Esophagus mucosa (tissue), 1 donor: ENCODE data around the gene TAMALIN. TPM values are rescaled to one million over a fixed set of nuclear protein-coding genes. Genes with fewer than 3 reads are reported as not detected.
"Not testable (repeated sequence)": the region's sequence is repeated elsewhere in the genome, so short reads cannot be mapped to it uniquely, and the experiment has no call there.

Experiments
- ATAC-seq: fragments of 200-7000 bp; cut with Tn5 transposase; one replicate; pipeline ENCODE4 v1.9.1; 2020
- total RNA-seq: library from RNA; stranded (reverse); gene quantifications from one replicate; pipeline ENCODE4 v1.2.4, GENCODE V29; 2023
- donor health status: DM: yes; HTN: yes; CAD: no.

Gene TAMALIN
- total RNA-seq, result 3.9 TPM

DNA sequence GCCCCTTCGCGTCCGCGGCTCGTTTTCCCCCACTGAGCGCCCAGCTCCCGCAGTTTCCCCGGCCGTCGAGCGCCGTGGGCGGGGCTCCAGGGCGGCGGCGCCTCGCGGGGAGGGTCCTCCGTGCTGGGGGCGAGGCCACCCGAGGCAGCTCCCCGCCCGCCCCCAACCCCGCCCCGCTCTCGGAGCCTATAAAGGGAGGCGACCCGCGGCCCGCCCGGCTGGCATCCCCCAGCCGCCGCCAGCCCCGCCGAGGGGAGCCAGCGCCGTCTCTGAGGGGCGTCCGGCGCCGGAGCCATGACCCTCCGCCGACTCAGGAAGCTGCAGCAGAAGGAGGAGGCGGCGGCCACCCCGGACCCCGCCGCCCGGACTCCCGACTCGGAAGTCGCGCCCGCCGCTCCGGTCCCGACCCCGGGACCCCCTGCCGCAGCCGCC is at the start of gene TAMALIN:
Gene TAMALIN (plus strand): TSS at position 221 of the 432 bp plus-strand sequence. CDS start 74 bp downstream, at position 295.
- peak; percentile 63 for ATAC-seq

DNA sequence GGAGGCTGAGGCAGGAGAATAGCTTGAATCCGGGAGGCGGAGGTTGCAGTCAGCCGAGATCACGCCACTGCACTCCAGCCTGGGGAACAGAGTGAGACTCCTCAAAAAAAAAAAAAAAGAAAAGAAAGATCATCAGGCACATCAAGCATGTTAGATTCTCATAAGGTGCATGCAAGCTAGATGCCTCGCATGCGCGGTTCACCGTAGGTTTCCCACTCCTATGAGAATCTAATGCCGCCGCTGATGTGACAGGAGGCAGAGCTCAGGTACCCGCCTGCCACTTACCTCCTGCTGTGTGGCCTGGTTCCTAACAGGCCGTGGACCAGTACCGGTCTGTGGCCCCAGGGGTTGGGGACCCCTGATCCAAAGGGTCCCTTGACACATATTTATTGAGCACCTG is 48.2 kb upstream of the TAMALIN start:
- no peak for ATAC-seq

DNA sequence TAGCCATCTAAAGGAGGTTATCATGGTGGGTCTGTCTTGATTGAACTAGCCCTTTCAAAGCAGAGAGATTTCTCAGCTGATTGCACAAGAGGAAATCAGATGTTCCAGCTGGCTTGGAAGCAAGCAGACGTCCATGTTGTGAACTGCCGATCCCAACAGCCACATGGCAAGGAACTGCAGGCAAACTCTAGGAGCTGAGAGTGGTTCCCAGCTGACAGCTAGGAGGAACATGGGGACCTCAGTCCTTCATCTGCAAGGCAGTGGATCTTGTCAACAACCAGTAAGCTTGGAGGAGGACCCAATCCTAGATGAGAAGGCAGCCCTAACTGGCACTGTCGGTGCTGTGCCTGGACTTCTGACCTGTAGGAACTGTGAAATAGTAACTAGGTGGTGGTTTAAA is 47.5 kb upstream of the TAMALIN start:
- no peak for ATAC-seq

DNA sequence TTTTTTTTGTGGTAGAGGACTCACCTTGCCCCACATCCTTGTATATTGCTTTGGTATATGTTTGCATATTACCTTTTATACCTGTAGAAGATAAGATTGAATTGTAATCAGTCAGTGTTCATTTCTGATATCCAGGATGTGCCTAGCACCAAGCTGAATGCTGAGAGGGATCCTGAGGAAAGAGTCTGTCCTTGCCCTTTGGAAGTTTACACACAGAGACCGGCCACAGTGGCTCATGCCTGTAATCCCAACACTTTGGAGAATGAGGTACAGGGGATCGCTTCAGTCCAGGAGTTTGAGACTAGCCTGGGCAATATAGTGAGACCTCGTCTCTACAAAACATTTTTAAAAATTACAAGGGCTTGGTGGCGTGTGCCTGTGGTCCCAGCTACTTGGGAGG is 46.8 kb upstream of the TAMALIN start:
- no peak for ATAC-seq

DNA sequence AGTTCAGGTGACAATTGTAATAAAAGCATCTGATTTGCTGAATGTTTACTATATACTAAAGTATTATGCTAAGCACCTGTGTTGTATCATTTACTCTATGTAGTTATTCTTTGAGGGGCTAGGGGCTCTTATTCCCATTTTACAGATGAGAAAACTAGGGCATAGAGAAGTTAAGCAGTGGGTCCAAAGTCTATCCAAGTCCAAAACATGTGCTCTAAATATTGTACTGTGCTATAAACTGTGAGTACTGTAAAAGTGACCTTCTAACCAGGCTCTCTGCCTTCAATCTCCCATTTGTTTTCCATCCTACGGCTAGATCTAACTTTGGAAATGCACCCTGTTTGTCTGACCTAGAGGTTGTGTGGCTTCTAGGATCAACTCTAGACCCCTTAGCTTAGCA is 46.3 kb upstream of the TAMALIN start:
- no peak for ATAC-seq

DNA sequence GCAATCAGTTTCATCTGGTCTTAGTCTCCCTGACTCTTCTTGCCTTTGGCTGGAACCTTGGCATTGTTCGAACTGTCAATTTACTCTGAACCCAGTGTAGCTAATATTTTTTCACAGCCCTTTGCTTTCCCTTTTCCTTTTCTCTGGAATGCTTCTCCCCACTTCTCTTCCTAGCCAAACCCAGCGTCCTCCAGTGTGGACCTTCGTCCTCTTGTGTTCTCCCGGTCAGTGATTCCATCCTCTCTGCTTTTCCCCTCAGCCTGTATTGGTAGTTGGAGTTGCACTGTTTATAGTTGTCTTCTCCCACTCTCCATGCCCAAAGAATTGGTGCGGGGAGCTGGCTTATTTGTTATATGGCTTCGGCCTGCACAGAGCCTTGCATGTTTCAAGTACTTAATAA is 45.9 kb upstream of the TAMALIN start:
- no peak for ATAC-seq

DNA sequence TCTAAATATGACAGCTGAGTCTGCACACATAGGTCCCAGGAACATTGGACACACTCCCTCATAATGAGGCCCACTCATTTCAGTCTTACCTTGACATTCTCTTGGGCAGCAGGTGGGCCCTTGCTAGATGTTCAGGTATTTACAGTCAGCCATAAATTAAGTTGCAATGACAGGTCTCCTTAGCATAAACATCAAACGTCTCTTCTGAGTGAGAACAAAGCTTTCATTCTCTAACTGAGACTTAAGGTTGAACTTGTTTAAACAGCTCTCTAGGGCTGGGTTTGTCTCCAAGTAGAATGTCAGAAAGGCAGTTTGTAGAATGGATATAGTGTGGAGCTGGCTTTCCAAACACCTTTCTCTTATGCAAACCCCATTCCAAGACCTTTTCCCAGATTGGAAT is 44.9 kb upstream of the TAMALIN start:
- peak; percentile 74 for ATAC-seq

DNA sequence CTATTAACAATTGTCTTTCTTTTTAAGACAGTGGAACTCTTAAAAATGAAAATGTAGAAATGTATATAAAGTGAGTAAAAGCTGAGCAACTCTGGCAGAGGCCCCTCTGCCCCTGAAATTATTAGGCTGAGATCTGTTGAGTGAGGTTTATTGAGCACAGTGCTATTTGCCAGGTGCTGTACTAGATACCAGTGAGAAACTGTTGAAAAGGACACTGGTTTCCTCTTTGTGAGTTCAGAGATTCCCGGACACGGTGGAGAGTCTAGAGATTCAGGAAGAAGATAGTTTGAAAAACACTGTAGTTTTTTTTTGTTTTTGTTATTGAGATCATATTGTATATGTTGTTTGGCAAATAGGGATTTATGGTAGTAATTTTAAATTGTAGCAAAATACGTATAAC is 44.0 kb upstream of the TAMALIN start:
- no peak for ATAC-seq

DNA sequence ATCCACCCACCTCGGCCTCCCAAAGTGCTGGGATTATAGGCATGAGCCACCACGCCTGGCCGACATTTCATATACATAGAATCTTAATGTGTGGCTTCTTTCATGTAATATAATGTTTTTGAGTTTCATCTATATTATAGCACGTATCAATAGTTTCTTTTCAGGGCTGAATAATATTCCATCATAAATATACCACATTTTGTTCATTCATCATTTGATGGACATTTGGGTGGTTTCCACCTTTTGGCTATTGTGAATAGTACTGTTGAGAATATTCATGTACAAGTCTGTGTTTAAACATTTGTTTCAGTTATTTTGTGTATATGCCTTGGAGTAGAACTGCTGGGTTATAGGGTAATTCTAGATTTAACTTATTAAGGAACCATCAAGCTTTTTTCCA is 43.3 kb upstream of the TAMALIN start:
- ATAC-seq, result no peak

DNA sequence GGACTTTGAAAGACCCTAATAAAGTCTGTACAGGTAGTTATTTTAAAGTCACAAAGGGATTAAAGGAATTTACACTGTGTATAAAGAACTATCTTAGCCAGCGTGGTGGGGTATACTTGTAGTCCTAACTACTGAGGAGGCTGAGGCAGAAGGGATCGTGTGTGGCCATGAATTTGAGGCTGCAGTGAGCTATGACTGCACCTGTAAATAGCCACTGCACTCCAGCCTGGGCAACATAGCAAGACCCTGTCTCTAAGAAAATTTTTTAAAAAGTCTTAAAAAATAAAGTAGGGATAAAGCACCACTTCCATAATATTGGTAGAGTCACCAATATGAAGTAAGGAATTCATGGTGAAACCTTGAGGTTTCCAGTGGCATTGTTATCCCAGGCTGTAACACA is 37.1 kb upstream of the TAMALIN start:
- no peak for ATAC-seq

DNA sequence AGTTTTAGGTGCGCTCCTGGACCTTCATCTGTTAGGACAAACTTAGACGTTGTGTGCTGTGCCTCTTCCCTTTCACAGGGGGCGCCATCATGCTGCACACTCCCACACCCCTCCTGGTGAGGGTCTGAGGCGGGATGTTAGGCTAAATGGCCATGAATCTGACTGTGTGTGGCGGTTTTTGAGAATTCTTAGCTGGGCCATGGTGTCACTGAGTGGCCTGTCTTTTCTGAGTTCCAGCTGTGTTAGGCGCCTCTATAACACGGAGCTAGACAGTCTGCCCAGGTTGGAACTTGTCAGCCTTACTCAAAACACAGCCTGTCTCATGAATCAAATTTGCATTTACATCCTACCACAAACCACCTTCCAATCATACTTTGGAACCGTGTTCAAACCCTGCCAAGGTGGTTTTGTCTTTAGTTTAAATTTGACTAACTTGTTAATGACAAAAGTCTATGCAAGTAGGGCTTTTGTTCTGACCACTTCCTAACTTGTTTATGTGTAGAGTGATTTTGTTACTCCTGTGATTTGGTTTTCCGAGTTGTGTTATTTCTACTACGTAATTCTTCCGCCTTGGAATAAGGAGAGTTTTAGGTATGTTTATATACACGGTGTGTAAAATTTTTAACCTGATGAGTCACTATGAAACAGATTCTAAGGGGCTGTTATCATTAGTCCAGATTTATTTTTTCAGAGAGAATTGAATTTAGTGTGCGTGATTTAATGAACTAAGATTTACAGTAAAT is 35.7 kb upstream of the TAMALIN start:
- peak; percentile 65 for ATAC-seq

DNA sequence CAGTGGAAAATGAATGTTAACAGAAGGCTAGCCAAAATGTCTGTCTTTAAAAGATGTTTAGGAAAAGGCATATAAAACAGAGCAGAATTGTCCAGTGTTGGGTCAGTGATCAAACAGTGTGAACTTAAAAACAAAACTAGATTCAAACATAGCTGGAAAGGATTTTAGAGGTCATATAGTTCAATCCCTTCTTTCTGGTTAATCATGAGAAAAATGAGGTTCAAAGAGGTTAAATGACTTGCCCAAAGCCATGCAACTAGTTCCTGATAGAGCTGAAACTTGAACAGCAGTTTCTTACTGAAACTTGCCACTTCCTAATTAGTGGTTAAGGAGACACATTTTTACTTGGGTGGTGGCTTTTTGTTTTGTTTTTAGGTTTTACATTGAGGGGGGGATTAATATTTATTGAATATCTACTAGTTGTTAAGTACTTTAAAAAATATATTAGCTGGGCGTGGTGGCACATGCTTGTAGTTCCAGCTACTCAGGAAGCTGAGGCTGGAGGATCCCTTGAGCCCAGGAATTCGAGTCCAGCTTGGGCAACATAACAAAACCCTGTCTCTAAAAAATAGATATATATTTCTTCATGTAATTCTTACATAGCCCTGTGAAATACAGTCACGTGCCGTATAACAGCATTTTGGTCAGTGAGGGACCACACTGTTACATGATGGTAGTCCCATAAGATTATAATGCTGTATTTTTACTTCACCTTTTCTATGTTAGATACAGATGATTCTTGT is 34.9 kb upstream of the TAMALIN start:
- no peak for ATAC-seq

DNA sequence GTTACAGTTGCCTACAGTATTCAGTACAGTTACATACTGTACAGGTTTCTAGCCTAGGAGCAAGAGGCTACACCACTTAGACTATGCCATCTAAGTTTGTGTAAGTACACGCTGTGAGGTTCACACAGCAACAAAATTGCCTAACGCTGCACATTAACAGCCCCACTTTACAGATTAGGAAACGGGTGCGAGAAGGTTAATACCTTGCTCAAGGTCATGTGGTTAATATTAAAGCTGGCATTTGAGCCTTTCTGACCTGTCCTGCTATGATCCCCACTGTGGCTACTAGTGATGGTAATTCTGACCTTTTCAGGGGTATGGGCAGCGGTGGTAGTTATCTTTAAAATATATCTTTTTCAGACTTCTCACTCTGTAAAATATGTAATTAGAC is 34.3 kb upstream of the TAMALIN start:
- ATAC-seq, result peak; percentile 2

DNA sequence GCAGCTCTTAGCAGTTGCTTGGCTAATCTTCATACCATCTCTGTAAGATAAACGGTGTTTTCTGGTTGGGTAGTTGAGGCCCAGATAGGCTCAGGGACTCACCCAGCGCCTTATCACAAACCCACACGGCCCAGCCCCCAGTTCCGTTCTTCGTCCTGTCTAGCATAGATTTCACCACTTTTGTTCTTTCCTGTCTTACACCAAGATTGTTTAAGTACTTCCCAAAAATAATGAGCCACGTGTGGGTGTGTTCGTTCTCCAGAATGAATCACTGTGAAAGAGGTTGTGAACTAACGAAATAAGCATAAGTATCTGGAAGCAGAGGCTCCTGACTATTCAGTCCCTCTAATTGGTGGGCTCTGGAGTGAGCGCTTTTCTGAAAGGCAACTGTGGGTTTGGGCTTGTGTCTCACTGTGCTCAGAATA is 33.9 kb upstream of the TAMALIN start:
- ATAC-seq, result peak; percentile 59

DNA sequence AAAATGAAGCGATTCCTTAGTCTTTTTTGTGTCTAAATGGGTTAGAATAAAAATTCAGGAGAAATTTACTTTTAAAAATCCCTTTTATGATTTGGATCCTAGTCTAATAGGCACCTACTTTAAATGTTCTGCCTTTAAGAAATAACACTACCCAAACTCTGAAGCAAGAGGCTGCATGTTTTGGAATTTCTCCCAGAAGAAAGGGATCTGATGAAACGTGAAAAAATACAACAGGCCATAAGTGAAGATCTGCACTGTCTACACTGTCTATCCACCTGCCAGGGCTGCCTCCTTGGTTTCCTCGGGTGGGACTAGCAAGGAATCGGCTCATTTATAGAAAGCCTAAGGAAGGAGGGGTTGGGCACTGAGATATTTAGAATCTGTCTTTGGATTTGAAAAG is 33.2 kb upstream of the TAMALIN start:
- no peak for ATAC-seq

DNA sequence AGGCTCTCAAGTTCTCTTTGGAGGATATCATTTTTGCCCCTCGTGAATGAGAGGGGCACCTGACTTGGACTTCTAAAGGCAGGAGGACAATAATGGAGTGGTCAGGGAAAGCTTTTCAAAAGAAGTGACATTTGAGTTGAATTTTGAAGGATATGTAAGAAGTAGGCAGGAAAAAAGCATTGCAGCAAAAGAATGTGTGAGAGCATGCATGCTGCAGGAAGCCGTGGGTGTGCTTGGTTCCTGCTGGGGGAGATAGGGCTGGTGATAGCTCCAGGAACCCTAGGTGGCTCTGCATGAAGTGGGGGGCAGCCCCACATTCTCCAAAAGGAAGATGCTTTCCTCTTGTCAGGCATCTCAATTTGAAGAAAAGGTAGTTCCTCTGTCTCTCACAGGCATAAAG is 32.1 kb upstream of the TAMALIN start:
- ATAC-seq, result no peak

DNA sequence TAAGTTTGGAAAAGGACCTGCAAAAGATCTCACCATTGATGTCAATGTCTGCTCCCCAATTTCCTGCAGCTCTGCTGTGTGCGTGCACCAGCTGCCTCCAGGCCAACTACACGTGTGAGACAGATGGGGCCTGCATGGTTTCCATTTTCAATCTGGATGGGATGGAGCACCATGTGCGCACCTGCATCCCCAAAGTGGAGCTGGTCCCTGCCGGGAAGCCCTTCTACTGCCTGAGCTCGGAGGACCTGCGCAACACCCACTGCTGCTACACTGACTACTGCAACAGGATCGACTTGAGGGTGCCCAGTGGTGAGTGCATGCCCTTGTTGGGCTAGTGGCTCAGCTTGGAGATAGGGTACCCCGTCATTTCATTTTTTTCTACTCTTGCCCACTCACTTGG is 31.6 kb upstream of the TAMALIN start:
- ATAC-seq, result no peak

DNA sequence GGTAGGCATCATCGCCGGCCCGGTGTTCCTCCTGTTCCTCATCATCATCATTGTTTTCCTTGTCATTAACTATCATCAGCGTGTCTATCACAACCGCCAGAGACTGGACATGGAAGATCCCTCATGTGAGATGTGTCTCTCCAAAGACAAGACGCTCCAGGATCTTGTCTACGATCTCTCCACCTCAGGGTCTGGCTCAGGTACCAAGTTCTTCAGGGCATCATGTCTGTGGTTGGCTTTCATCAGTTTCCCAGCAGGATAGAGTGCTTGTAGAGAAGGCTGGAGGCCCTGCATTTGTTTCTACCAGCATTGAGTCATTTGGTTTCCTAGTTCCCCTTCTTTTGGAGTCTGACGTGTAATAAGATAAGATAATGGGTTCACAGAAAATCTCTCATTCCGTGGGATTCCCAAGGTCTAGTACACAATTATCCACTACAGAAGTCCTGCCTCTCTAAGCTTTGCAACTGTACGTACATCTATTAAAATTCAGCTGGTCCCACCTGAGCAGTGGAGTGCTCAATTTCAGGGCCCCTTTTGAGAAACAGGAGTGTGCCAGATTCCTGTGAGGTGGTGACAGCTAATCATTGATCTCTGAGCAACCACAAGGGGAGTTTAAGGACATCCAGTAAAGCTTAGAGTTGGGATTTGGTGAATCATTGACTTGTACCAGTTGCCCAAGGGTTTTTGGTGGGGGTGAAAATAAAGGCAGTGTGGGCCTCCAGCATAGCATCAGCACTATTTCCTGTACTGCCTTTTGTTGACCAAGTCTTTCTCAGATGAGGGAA is 30.2 kb upstream of the TAMALIN start:
- ATAC-seq, result no peak

DNA sequence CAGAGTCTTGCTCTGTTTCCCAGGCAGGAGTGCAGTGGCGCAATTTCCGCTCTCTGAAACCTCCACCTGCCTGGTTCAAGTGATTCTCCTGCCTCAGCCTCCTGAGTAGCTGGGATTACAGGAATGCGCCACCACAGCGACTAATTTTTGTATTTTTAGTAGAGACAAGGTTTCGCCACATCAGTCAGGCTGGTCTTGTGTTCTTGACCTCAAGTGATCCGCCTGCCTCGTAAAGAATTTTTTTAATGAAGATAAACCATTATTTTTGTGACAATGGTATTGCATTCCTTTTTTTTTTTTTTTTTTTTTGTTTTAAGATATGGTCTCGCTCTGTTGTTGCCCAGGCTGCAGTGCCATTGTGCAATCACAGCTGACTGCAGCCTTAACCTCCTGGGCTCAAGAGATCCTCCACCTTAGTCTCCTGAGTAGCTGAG is 29.4 kb upstream of the TAMALIN start:
- no peak for ATAC-seq

DNA sequence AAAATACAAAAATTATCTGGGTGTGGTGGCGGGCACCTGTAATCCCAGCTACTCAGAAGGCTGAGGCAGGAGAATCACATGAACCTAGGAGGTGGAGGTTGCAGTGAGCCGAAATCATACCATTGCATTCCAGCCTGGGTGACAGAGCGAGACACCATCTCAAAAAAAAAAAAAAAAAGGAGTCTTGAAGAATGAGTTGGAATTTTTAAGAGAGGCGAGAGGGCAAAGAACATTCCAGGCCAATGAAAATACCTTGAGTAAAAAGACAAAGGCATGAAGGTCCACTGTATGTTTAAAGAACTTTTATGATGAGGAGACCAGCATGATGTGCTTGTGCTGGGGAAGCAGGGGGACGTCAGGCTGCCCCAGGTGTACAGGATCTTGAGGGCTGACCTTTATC is 27.4 kb upstream of the TAMALIN start:
- ATAC-seq, result not testable (repeated sequence)

DNA sequence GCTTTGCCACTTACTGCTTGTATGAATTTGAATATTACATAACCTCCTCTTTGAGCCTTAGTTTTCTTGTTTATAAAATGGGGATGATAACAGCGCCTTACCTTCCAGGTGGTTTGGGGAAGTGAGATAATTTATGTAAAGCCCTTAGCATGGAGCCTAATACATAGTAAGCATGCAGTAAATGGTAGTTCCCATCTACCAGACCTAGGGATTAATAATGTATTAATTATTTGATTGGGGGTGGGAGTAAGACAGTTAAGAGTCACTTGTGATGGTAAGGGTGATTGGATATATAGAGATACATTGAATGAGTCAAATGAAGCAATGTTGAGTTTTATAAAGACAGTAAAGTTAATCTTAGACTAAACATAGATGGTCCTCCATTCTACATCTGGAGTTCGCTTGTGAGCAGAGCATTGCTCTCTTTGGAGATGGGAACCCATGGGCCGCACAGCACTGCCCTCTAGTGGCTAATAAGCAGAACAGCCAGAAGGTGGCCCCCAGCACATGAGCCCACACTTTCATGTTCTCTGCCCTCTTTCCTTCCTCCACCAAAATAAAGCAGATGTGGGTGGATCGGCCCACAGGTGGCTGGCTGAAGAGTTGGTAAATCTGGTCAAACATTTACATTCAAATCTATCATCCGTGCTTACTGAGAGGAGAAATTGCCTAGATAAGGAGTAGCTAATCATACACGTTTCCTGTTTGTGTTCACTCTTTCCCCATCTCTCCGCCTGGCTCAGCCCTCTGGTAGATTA is 26.5 kb upstream of the TAMALIN start:
- ATAC-seq, result peak; percentile 86

DNA sequence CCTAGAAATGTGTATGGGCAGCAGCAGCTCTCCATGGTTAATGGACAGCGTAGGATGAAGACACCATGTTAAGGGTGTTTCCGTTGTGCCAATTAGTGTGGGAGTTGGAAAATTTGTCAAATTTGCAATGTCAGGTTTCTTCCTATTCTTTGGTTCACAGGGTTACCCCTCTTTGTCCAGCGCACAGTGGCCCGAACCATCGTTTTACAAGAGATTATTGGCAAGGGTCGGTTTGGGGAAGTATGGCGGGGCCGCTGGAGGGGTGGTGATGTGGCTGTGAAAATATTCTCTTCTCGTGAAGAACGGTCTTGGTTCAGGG is 26.0 kb upstream of the TAMALIN start:
- ATAC-seq, result no peak

DNA sequence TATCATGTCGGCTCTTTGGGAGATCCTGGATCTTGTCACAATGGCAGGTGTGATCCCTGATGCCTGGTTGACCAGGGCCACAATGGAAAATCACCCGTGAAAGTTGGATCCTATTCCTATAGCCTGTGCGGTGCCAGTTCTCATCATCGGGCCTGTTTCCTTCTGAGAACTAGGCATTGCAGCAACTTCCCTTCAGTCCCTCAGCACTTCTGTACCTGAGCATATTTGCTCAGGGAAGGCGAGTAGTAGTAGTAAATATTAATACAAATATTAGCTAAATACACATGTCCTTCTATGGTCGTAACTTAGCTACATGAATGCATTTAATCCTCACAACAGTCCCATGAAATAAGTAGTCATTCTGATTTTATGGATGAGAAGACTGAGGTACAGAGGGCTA is 22.1 kb upstream of the TAMALIN start:
- ATAC-seq, result no peak
